ENCODE data around the gene VPS13D. TPM values are rescaled to one million over a fixed set of nuclear protein-coding genes. Genes with fewer than 3 reads are reported as not detected.

VPS13D gene
- total and polyA plus RNA-seq, 10 of the 15 experiments (the other 5 are each of a cell fraction or from before 2014, with no cell fraction given): 1.4 to 16.9 (median 8.5) TPM

DNA sequence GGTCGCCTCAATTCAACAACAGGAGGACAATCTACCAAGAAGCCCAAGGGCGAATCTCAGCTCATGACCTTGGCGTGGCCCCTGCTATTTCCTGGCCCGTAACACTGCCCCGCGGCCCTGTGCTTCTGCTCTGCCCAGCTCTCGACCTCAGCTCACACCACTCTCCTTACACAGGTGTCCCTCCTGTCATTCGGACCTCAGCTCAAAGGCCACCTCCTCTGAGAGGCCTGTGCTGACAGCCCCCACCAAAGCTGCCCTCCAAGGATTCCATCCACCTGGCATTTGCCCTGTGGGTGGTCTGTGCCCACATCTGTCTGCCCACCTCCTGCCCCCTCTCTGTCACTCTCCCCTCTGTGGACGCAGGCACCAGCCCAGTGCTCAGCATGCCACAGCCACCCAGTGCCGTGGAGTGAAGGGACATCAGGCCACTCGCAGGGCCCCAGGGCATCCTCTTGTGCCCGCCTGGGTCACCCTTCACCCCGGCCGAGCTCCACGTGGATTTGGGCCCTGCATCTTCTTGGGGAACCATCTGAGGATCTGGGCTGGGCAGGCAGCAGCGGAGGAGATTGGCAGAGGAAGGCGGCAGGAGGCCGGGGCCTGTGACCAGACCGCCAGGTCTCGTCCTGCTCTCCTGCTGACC is 317.9 kb downstream of the VPS13D start:
- FAIRE-seq (no peak), DNase-seq (ENCODE audit: low read depth, low spot score) (no peak), ATAC-seq (no peak)
- RAD21 ChIA-PET (ENCODE audit: unreplicated experiment): no interaction called here
- CTCF ChIA-PET: no interaction called here
- H3K36me3 ChIP-seq (ENCODE audit: control insufficient read depth in 2 of 2, insufficient read depth in 2 of 2, low read length in 1 of 2): no peaks in the 10 kb centered on the region
- no peak overlapping the region for H3K9ac ChIP-seq (ENCODE audit: control insufficient read depth, insufficient read depth, low read length)
- TF ChIP-seq, protein P1, sequence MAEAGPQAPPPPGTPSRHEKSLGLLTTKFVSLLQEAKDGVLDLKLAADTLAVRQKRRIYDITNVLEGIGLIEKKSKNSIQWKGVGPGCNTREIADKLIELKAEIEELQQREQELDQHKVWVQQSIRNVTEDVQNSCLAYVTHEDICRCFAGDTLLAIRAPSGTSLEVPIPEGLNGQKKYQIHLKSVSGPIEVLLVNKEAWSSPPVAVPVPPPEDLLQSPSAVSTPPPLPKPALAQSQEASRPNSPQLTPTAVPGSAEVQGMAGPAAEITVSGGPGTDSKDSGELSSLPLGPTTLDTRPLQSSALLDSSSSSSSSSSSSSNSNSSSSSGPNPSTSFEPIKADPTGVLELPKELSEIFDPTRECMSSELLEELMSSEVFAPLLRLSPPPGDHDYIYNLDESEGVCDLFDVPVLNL (IDR thresholded peaks at IDR 0.05; ENCODE audit: low read depth, low read length): no peak
- TF ChIP-seq, protein P2, sequence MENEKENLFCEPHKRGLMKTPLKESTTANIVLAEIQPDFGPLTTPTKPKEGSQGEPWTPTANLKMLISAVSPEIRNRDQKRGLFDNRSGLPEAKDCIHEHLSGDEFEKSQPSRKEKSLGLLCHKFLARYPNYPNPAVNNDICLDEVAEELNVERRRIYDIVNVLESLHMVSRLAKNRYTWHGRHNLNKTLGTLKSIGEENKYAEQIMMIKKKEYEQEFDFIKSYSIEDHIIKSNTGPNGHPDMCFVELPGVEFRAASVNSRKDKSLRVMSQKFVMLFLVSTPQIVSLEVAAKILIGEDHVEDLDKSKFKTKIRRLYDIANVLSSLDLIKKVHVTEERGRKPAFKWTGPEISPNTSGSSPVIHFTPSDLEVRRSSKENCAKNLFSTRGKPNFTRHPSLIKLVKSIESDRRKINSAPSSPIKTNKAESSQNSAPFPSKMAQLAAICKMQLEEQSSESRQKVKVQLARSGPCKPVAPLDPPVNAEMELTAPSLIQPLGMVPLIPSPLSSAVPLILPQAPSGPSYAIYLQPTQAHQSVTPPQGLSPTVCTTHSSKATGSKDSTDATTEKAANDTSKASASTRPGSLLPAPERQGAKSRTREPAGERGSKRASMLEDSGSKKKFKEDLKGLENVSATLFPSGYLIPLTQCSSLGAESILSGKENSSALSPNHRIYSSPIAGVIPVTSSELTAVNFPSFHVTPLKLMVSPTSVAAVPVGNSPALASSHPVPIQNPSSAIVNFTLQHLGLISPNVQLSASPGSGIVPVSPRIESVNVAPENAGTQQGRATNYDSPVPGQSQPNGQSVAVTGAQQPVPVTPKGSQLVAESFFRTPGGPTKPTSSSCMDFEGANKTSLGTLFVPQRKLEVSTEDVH (IDR thresholded peaks at IDR 0.05; ENCODE audit: low read depth, partially characterized antibody): no peak
- TF ChIP-seq ATF7 (IDR thresholded peaks at IDR 0.05; ENCODE audit: low read depth): no peak
- TF ChIP-seq PAX8 (IDR thresholded peaks at IDR 0.05): no peak
- TF ChIP-seq SMAD1 (IDR thresholded peaks at IDR 0.05; ENCODE audit: low read depth, partially characterized antibody): no peak
- TF ChIP-seq FOXM1 (IDR thresholded peaks at IDR 0.05; ENCODE audit: low read depth, low read length): no peak
- TF ChIP-seq, protein P3, sequence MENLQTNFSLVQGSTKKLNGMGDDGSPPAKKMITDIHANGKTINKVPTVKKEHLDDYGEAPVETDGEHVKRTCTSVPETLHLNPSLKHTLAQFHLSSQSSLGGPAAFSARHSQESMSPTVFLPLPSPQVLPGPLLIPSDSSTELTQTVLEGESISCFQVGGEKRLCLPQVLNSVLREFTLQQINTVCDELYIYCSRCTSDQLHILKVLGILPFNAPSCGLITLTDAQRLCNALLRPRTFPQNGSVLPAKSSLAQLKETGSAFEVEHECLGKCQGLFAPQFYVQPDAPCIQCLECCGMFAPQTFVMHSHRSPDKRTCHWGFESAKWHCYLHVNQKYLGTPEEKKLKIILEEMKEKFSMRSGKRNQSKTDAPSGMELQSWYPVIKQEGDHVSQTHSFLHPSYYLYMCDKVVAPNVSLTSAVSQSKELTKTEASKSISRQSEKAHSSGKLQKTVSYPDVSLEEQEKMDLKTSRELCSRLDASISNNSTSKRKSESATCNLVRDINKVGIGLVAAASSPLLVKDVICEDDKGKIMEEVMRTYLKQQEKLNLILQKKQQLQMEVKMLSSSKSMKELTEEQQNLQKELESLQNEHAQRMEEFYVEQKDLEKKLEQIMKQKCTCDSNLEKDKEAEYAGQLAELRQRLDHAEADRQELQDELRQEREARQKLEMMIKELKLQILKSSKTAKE (IDR thresholded peaks at IDR 0.05; ENCODE audit: low read depth, poor library complexity, severe bottlenecking): no peak
- TF ChIP-seq, protein P4, sequence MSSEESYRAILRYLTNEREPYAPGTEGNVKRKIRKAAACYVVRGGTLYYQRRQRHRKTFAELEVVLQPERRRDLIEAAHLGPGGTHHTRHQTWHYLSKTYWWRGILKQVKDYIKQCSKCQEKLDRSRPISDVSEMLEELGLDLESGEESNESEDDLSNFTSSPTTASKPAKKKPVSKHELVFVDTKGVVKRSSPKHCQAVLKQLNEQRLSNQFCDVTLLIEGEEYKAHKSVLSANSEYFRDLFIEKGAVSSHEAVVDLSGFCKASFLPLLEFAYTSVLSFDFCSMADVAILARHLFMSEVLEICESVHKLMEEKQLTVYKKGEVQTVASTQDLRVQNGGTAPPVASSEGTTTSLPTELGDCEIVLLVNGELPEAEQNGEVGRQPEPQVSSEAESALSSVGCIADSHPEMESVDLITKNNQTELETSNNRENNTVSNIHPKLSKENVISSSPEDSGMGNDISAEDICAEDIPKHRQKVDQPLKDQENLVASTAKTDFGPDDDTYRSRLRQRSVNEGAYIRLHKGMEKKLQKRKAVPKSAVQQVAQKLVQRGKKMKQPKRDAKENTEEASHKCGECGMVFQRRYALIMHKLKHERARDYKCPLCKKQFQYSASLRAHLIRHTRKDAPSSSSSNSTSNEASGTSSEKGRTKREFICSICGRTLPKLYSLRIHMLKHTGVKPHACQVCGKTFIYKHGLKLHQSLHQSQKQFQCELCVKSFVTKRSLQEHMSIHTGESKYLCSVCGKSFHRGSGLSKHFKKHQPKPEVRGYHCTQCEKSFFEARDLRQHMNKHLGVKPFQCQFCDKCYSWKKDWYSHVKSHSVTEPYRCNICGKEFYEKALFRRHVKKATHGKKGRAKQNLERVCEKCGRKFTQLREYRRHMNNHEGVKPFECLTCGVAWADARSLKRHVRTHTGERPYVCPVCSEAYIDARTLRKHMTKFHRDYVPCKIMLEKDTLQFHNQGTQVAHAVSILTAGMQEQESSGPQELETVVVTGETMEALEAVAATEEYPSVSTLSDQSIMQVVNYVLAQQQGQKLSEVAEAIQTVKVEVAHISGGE (CRISPR knock-in tag; IDR thresholded peaks at IDR 0.05): no peak
- TF ChIP-seq ETV6 (conservative IDR thresholded peaks at IDR 0.05 in 1 of 2, IDR thresholded peaks at IDR 0.05 in 1 of 2; ENCODE audit: borderline replicate concordance in 1 of 2, low read depth in 1 of 2): no peak
- no peak overlapping the region for H3K27ac ChIP-seq (ENCODE audit: control insufficient read depth, insufficient read depth)
- H3K9me3 ChIP-seq (replicated peaks; ENCODE audit: control insufficient read depth, insufficient read depth, low read length): no peaks in the 10 kb centered on the region
- no peaks in the 10 kb centered on the region for H3K79me2 ChIP-seq (ENCODE audit: control insufficient read depth, insufficient read depth, low read length)
- no peaks in the 10 kb centered on the region for H3K4me1 ChIP-seq (ENCODE audit: control insufficient read depth, insufficient read depth, low read length)
- POLR2A ChIA-PET: no interaction called here
- H3K27me3 ChIP-seq (replicated peaks in 1 of 2; ENCODE audit: control insufficient read depth in 2 of 2, insufficient read depth in 2 of 2, low read length in 1 of 2): no peaks in the 10 kb centered on the region
- H3K4me2 ChIP-seq (ENCODE audit: control insufficient read depth, insufficient read depth): no peak overlapping the region
- H3K4me3 ChIP-seq: no peak overlapping the region
- no peaks in the 10 kb centered on the region for H4K20me1 ChIP-seq (ENCODE audit: control insufficient read depth, insufficient read depth)
- SMC1A ChIA-PET (ENCODE audit: uncharacterized antibody, unreplicated experiment): no interaction called here
- no peak overlapping the region for H2AFZ ChIP-seq (ENCODE audit: control insufficient read depth, low read depth, low read length)
- intact Hi-C loops (cut with micrococcal nuclease; ENCODE audit: unreplicated experiment) (no loop called here), in situ Hi-C loops (cut with MboI) (loop anchor here (25.0 kb wide), 1 partner anchor 690 kb away; the partner anchor contains the start of gene PRAMEF18)
- WGBS (ENCODE audit: insufficient coverage, insufficient replicate concordance, low lambda C conversion rate, missing lambda C conversion rate): 41% methylated on average over 20 of the region's 20 CpGs
- BruUV-seq (replicated peaks): no TSS peak
